GM23338 (cell line): ENCODE results near the gene SCIMP. TPM values are rescaled to one million over a fixed set of nuclear protein-coding genes. Genes with fewer than 3 reads are reported as not detected.
"Not testable (repeated sequence)": the region's sequence is repeated elsewhere in the genome, so short reads cannot be mapped to it uniquely, and the experiment has no call there.

Experiments used
- ATAC-seq: fragments of 200-7000 bp; cut with Tn5 transposase; 3 replicates; pipeline ENCODE4 v1.9.1; 2020
- DNase-seq: peaks from one replicate; pipeline ENCODE4 v3.0.0-alpha.2; 2015; ENCODE audit warnings: low spot score
- H2AFZ ChIP-seq: fragments of 200-600 bp; sonication (generic); 2 replicates; pipeline ENCODE4 v1.8.0; 2016; ENCODE audit warnings: antibody characterized with exemption, mild to moderate bottlenecking, moderate library complexity
- H3F3A ChIP-seq: fragments of 200-600 bp; sonication (generic); replicated peaks from 2 replicates; pipeline ENCODE4 v1.8.0; 2017; ENCODE audit warnings: antibody characterized with exemption, mixed run types, low read depth
- H3K27ac ChIP-seq: fragments of 200-600 bp; sonication (generic); 2 replicates; pipeline ENCODE4 v1.6.1; 2016; ENCODE audit warnings: low read depth
- H3K27me3 ChIP-seq: fragments of 200-600 bp; sonication (generic); 2 replicates; pipeline ENCODE4 v1.8.0; 2016; ENCODE audit warnings: mild to moderate bottlenecking, mixed run types, moderate library complexity; ENCODE audit not compliant: insufficient read depth
- H3K36me3 ChIP-seq: fragments of 200-600 bp; sonication (generic); 2 replicates; pipeline ENCODE4 v1.8.0; 2016; ENCODE audit warnings: mild to moderate bottlenecking; ENCODE audit not compliant: insufficient read depth
- H3K4me1 ChIP-seq: fragments of 200-600 bp; sonication (generic); 2 replicates; pipeline ENCODE4 v1.8.0; 2016; ENCODE audit warnings: mild to moderate bottlenecking, moderate library complexity; ENCODE audit not compliant: insufficient read depth
- H3K4me2 ChIP-seq: fragments of 200-600 bp; sonication (generic); 2 replicates; pipeline ENCODE4 v1.7.1; 2017; ENCODE audit warnings: mixed run types
- H3K4me3 ChIP-seq: fragments of 200-600 bp; sonication (generic); 2 replicates; pipeline ENCODE4 v1.6.1; 2016; ENCODE audit warnings: mixed run types
- H3K79me2 ChIP-seq: fragments of 200-600 bp; sonication (generic); replicated peaks from 2 replicates; pipeline ENCODE4 v1.8.0; 2017; ENCODE audit warnings: mild to moderate bottlenecking; ENCODE audit not compliant: insufficient read depth
- H3K9me2 ChIP-seq: fragments of 200-600 bp; sonication (generic); 2 replicates; pipeline ENCODE4 v1.8.0; 2017; ENCODE audit not compliant: insufficient read depth
- H4K20me1 ChIP-seq: fragments of 200-600 bp; sonication (generic); replicated peaks from 2 replicates; pipeline ENCODE4 v1.8.0; 2017; ENCODE audit warnings: mild to moderate bottlenecking; ENCODE audit not compliant: insufficient read depth
- H3K27ac Mint-ChIP-seq: 2 replicates; pipeline ENCODE4 v1.8.0; 2020; ENCODE audit warnings: inconsistent platforms, mild to moderate bottlenecking, moderate library complexity, mixed read lengths
- H3K27me3 Mint-ChIP-seq: 3 replicates; pipeline ENCODE4 v1.8.0; 2022; ENCODE audit warnings: low read depth, mild to moderate bottlenecking, moderate library complexity, mixed read lengths, inconsistent platforms; ENCODE audit not compliant: insufficient read depth, poor library complexity
- H3K36me3 Mint-ChIP-seq: 3 replicates; pipeline ENCODE4 v1.8.0; 2021; ENCODE audit warnings: low read depth, mild to moderate bottlenecking, inconsistent platforms, moderate library complexity, mixed read lengths
- H3K4me1 Mint-ChIP-seq: 3 replicates; pipeline ENCODE4 v1.8.0; 2020; ENCODE audit warnings: mild to moderate bottlenecking, inconsistent platforms, mixed read lengths
- H3K4me3 Mint-ChIP-seq: 3 replicates; pipeline ENCODE4 v1.8.0; 2021; ENCODE audit warnings: moderate library complexity, mild to moderate bottlenecking, inconsistent platforms, mixed read lengths
- H3K9me3 Mint-ChIP-seq: 3 replicates; pipeline ENCODE4 v1.8.0; 2020; ENCODE audit warnings: moderate library complexity, mild to moderate bottlenecking, inconsistent platforms, mixed read lengths
- EZH2phosphoT487 ChIP-seq: fragments of 200-600 bp; sonication (generic); IDR thresholded peaks from one replicate; pipeline ENCODE4 v1.8.1; 2018; ENCODE audit warnings: antibody characterized with exemption; ENCODE audit not compliant: unreplicated experiment
- NANOG ChIP-seq: IDR thresholded peaks from 2 replicates; pipeline ENCODE4 v1.6.1; 2016; ENCODE audit warnings: antibody characterized with exemption, borderline replicate concordance
- POLR2AphosphoS5 ChIP-seq: IDR thresholded peaks from 2 replicates; pipeline ENCODE4 v1.6.1; 2016; ENCODE audit warnings: antibody characterized with exemption, low read depth
- ZNF114 ChIP-seq: fragments of 250-450 bp; sonication (Bioruptor Pico); IDR thresholded peaks from 2 replicates; pipeline ENCODE4 v1.5.0; 2020; ENCODE audit warnings: mild to moderate bottlenecking, moderate library complexity
- polyA plus RNA-seq: library from polyadenylated mRNA; unstranded; fragments of >200 nt; fragmentation: Nextera tagmentation; extraction: Ambion mirVana; gene quantifications from 2 replicates; pipeline ENCODE4 v1.2.1, GENCODE V29; 2016
- total RNA-seq: library from RNA; depleted of rRNA; stranded (reverse); fragments of >200 nt; shearing (Covaris generic); gene quantifications from 2 replicates; pipeline ENCODE4 v1.2.3, GENCODE V29; 2014
- TF ChIP-seq, protein P1 (sequence below), 2 experiments: fragments of 200-600 bp in 1 of 2; sonication (generic) in 1 of 2; conservative IDR thresholded peaks; 2 replicates each; pipeline versions ENCODE4 v1.5.1 to v1.6.1; 2016 to 2017; ENCODE audit warnings: antibody characterized with exemption in 2 of 2, low read depth in 2 of 2, mild to moderate bottlenecking in 2 of 2, moderate library complexity in 1 of 2
- TF ChIP-seq, protein P2 (sequence below): fragments of 250-450 bp; sonication (Bioruptor Pico); IDR thresholded peaks from 2 replicates; pipeline ENCODE4 v1.5.0; 2020; ENCODE audit warnings: mild to moderate bottlenecking, moderate library complexity
- TF ChIP-seq, protein P3 (sequence below): IDR thresholded peaks from 2 replicates; pipeline ENCODE4 v1.6.1; 2016; ENCODE audit warnings: antibody characterized with exemption

SCIMP gene
- total and polyA plus RNA-seq, 2 experiments from 2014 or later = 0.36 TPM; not detected in 1

GRCh38 chr17:5241861-5242671, 7.4 kb upstream of the SCIMP start:
- Histone ChIP-seq H4K20me1 (no peaks in the 10 kb centered on the region), H3F3A (no peaks in the 10 kb centered on the region), H3K27ac (no peak overlapping the region), H2AFZ (no peak overlapping the region), H3K79me2 (no peaks in the 10 kb centered on the region), H3K4me1 (no peaks in the 10 kb centered on the region), H3K9me2 (no peaks in the 10 kb centered on the region), H3K4me2 (no peak overlapping the region), H3K4me3 (no peak overlapping the region), H3K27me3 (no peaks in the 10 kb centered on the region), H3K36me3 (no peaks in the 10 kb centered on the region)
- Mint-ChIP-seq H3K36me3 (no peaks in the 10 kb centered on the region), H3K27me3 (peaks cover 3% of the 10 kb centered on the region), H3K27ac (no peak overlapping the region), H3K4me3 (no peak overlapping the region; the same call in 2 of the 3 replicates), H3K9me3 (no peaks in the 10 kb centered on the region; the same call in 2 of the 3 replicates), H3K4me1 (no peaks in the 10 kb centered on the region)
- DNase-seq = no peak
- TF ChIP-seq ZNF114 (CRISPR knock-in tag) = no peak
- no peak for ATAC-seq

DNA sequence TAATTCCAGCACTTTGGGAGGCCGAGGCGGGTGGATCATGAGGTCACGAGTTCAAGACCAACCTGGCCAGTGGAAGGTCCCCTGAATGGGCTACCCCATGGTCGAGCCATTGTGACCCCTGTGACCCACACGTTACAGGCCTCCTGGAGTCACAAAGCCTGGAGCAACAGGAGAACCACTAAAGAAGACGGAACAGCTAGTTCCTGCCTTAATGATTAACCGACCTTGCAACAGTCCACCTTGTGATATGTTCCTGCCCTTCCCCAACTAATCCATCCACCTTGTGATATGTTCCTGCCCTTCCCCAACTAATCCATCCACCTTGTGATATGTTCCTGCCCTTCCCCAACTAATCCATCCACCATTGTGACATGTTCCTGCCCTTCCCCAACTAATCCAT, 5.1 kb upstream of the SCIMP start:
- H3K4me1 Mint-ChIP-seq, H3K4me2 ChIP-seq, H3K27ac Mint-ChIP-seq, H2AFZ ChIP-seq, H3K27ac ChIP-seq, H3K4me3 ChIP-seq, ATAC-seq, H3K36me3 ChIP-seq, DNase-seq, H3K9me2 ChIP-seq, H3K79me2 ChIP-seq, H3K9me3 Mint-ChIP-seq, H3K27me3 ChIP-seq, H3F3A ChIP-seq, H3K27me3 Mint-ChIP-seq, H3K4me1 ChIP-seq, H3K4me3 Mint-ChIP-seq, H4K20me1 ChIP-seq, H3K36me3 Mint-ChIP-seq: not testable (repeated sequence)

DNA sequence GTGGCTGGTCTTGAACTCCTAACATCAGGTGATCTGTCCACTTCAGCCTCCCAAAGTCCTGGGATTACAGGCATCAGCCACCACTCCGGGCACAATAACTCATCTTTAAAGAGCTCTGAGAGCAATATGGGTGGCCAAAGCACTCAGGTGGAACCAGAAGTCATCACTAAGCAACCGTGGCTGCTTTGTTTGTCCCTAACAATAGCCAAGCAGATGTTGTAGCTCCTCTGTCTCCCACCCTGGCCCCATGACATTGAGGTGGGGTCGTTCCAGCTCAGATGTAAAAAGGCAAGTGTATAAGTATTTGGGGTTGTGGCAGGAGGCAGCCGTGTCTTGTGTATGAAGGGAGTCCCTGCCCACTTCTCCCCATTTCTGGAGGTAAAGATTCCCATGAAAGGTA, 3.7 kb upstream of the SCIMP start:
- no peak for DNase-seq
- H3K4me1 Mint-ChIP-seq = no peaks in the 10 kb centered on the region
- ATAC-seq = no peak
- TF ChIP-seq, protein P1, sequence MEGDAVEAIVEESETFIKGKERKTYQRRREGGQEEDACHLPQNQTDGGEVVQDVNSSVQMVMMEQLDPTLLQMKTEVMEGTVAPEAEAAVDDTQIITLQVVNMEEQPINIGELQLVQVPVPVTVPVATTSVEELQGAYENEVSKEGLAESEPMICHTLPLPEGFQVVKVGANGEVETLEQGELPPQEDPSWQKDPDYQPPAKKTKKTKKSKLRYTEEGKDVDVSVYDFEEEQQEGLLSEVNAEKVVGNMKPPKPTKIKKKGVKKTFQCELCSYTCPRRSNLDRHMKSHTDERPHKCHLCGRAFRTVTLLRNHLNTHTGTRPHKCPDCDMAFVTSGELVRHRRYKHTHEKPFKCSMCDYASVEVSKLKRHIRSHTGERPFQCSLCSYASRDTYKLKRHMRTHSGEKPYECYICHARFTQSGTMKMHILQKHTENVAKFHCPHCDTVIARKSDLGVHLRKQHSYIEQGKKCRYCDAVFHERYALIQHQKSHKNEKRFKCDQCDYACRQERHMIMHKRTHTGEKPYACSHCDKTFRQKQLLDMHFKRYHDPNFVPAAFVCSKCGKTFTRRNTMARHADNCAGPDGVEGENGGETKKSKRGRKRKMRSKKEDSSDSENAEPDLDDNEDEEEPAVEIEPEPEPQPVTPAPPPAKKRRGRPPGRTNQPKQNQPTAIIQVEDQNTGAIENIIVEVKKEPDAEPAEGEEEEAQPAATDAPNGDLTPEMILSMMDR (conservative IDR thresholded peaks at IDR 0.05; ENCODE audit: low read depth in 2 of 2) = no peak
- TF ChIP-seq EZH2phosphoT487 (no peak), NANOG (no peak), POLR2AphosphoS5 (no peak), ZNF114 (CRISPR knock-in tag) (no peak)
- TF ChIP-seq, protein P2, sequence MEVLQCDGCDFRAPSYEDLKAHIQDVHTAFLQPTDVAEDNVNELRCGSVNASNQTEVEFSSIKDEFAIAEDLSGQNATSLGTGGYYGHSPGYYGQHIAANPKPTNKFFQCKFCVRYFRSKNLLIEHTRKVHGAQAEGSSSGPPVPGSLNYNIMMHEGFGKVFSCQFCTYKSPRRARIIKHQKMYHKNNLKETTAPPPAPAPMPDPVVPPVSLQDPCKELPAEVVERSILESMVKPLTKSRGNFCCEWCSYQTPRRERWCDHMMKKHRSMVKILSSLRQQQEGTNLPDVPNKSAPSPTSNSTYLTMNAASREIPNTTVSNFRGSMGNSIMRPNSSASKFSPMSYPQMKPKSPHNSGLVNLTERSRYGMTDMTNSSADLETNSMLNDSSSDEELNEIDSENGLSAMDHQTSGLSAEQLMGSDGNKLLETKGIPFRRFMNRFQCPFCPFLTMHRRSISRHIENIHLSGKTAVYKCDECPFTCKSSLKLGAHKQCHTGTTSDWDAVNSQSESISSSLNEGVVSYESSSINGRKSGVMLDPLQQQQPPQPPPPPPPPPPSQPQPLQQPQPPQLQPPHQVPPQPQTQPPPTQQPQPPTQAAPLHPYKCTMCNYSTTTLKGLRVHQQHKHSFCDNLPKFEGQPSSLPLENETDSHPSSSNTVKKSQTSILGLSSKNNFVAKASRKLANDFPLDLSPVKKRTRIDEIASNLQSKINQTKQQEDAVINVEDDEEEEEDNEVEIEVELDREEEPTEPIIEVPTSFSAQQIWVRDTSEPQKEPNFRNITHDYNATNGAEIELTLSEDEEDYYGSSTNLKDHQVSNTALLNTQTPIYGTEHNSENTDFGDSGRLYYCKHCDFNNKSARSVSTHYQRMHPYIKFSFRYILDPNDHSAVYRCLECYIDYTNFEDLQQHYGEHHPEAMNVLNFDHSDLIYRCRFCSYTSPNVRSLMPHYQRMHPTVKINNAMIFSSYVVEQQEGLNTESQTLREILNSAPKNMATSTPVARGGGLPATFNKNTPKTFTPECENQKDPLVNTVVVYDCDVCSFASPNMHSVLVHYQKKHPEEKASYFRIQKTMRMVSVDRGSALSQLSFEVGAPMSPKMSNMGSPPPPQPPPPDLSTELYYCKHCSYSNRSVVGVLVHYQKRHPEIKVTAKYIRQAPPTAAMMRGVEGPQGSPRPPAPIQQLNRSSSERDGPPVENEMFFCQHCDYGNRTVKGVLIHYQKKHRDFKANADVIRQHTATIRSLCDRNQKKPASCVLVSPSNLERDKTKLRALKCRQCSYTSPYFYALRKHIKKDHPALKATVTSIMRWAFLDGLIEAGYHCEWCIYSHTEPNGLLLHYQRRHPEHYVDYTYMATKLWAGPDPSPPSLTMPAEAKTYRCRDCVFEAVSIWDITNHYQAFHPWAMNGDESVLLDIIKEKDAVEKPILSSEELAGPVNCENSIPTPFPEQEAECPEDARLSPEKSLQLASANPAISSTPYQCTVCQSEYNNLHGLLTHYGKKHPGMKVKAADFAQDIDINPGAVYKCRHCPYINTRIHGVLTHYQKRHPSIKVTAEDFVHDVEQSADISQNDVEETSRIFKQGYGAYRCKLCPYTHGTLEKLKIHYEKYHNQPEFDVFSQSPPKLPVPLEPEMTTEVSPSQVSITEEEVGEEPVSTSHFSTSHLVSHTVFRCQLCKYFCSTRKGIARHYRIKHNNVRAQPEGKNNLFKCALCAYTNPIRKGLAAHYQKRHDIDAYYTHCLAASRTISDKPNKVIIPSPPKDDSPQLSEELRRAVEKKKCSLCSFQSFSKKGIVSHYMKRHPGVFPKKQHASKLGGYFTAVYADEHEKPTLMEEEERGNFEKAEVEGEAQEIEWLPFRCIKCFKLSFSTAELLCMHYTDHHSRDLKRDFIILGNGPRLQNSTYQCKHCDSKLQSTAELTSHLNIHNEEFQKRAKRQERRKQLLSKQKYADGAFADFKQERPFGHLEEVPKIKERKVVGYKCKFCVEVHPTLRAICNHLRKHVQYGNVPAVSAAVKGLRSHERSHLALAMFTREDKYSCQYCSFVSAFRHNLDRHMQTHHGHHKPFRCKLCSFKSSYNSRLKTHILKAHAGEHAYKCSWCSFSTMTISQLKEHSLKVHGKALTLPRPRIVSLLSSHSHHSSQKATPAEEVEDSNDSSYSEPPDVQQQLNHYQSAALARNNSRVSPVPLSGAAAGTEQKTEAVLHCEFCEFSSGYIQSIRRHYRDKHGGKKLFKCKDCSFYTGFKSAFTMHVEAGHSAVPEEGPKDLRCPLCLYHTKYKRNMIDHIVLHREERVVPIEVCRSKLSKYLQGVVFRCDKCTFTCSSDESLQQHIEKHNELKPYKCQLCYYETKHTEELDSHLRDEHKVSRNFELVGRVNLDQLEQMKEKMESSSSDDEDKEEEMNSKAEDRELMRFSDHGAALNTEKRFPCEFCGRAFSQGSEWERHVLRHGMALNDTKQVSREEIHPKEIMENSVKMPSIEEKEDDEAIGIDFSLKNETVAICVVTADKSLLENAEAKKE (CRISPR knock-in tag) = no peak
- TF ChIP-seq, protein P3, sequence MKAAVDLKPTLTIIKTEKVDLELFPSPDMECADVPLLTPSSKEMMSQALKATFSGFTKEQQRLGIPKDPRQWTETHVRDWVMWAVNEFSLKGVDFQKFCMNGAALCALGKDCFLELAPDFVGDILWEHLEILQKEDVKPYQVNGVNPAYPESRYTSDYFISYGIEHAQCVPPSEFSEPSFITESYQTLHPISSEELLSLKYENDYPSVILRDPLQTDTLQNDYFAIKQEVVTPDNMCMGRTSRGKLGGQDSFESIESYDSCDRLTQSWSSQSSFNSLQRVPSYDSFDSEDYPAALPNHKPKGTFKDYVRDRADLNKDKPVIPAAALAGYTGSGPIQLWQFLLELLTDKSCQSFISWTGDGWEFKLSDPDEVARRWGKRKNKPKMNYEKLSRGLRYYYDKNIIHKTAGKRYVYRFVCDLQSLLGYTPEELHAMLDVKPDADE = no peak

More for the DNA sequence above, 3.7 kb upstream of the SCIMP start:
- Histone ChIP-seq H3K4me3 (no peak overlapping the region), H3K4me1 (no peaks in the 10 kb centered on the region), H3K4me2 (no peak overlapping the region), H3K9me2 (no peaks in the 10 kb centered on the region), H3K79me2 (no peaks in the 10 kb centered on the region), H3K27me3 (no peaks in the 10 kb centered on the region), H3F3A (no peaks in the 10 kb centered on the region), H3K27ac (no peak overlapping the region), H4K20me1 (no peaks in the 10 kb centered on the region), H2AFZ (no peak overlapping the region), H3K36me3 (no peaks in the 10 kb centered on the region)
- peaks cover 2% of the 10 kb centered on the region for H3K27me3 Mint-ChIP-seq
- no peak overlapping the region for H3K4me3 Mint-ChIP-seq
- H3K27ac Mint-ChIP-seq = no peak overlapping the region
- H3K36me3 Mint-ChIP-seq = no peaks in the 10 kb centered on the region
- H3K9me3 Mint-ChIP-seq = no peaks in the 10 kb centered on the region; the same call in 2 of the 3 replicates
